Esophagus muscularis mucosa (tissue), 3 donors: ENCODE data around the gene STON2.

ENCODE experiments used
- POLR2A ChIP-seq: fragments of 450-650 bp; IDR thresholded peaks from one replicate; pipeline ENCODE4 v1.6.1; 2017; ENCODE audit warnings: antibody characterized with exemption, moderate library complexity, mild to moderate bottlenecking, low read depth
- POLR2AphosphoS5 ChIP-seq, 2 donors: sonication (generic); formaldehyde crosslinking; IDR thresholded peaks; one replicate each; pipeline ENCODE4 v1.6.1; 2017; ENCODE audit warnings: antibody characterized with exemption in 2 of 2
- TF ChIP-seq, protein P1 (sequence below), 3 experiments: fragments of 200-600 bp in 2 of 3; fragments of 450-650 bp in 1 of 3; sonication (generic) in 2 of 3; IDR thresholded peaks; one replicate each; pipeline ENCODE4 v1.5.1; 2017 to 2019; ENCODE audit warnings: antibody characterized with exemption in 3 of 3, mild to moderate bottlenecking in 2 of 3, moderate library complexity in 1 of 3

GRCh38 chr14:81352413-81352812, 47.7 kb downstream of the STON2 start:
- TF ChIP-seq, protein P1, sequence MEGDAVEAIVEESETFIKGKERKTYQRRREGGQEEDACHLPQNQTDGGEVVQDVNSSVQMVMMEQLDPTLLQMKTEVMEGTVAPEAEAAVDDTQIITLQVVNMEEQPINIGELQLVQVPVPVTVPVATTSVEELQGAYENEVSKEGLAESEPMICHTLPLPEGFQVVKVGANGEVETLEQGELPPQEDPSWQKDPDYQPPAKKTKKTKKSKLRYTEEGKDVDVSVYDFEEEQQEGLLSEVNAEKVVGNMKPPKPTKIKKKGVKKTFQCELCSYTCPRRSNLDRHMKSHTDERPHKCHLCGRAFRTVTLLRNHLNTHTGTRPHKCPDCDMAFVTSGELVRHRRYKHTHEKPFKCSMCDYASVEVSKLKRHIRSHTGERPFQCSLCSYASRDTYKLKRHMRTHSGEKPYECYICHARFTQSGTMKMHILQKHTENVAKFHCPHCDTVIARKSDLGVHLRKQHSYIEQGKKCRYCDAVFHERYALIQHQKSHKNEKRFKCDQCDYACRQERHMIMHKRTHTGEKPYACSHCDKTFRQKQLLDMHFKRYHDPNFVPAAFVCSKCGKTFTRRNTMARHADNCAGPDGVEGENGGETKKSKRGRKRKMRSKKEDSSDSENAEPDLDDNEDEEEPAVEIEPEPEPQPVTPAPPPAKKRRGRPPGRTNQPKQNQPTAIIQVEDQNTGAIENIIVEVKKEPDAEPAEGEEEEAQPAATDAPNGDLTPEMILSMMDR (IDR thresholded peaks at IDR 0.05): no peak
- TF ChIP-seq POLR2A (no peak), POLR2AphosphoS5 (IDR thresholded peaks at IDR 0.05) (no peak)
